Right lung (tissue), 5 donors: ENCODE measurements around the gene TRIM58. TPM values are rescaled to one million over a fixed set of nuclear protein-coding genes. Genes with fewer than 3 reads are reported as not detected.

ENCODE experiments used
- DNase-seq, 2 donors: peaks; one replicate each; pipeline ENCODE4 v3.0.0-alpha.2; 2013
- polyA plus RNA-seq, 5 donors: library from polyadenylated mRNA; unstranded; fragments of 120-200 nt; gene quantifications; one replicate each; pipeline versions ENCODE4 v1.2.1 to v1.2.3, GENCODE V29; 2013; ENCODE audit warnings: inconsistent platforms in 1 of 5, low replicate concordance in 1 of 5; ENCODE audit not compliant: insufficient read length in 5 of 5, insufficient read depth in 1 of 5

The TRIM58 gene
- polyA plus RNA-seq, 5 donors: 2.2 to 5.1 (median 2.6) TPM

DNA sequence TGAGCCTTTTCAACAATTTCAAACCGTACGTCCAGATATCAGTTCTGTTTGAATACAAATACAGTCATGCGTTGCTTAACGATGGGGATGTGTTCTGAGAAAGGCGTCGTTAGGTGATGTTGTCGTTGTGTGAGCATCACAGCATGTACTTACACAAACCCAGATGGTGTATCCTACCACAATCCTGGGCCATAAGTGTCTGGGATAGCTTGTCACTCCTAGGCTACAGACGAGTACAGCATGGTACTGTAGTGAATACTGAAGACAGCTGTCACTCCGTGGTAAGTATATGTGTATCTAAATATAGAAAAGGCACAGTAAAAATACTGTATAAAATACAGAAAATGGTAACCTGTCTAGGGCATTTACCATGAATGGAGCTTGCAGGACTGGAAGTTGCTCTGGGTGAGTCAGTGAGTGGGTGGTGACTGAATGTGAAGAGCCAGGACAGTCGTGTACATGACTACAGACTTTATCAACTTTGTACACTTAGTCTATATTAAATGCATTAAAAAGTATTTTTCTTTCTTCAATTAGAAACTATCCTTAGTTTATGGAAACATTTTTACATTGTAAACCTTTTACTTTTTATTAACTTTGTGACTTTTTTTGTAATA lies 27.9 kb downstream of the TRIM58 start:
- no peak for DNase-seq

DNA sequence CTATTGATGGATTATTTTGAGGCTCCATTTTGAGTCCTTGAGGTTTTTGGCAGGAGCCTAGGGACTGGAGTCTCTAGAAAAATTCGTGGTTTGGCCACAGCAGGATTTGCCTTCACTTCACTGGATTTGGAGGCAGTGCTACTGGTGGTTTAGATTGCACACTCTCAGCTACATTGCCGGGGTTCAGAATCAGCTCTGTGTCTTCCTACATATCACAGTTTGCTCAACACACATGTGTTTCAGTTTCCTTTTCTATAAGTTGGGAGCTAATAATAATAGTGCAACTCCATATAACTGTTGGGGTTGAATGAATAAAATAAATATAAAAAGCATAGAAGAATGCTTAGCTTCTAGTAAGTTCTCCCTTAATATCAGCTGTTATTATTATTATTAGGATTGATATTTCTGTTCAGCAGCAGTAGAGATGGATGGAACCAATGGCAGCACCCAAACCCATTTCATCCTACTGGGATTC lies 38.2 kb downstream of the TRIM58 start, which contains the start of gene OR2W3:
OR2W3 (plus strand) TSS at position 425 of the 475 bp plus-strand sequence; CDS start at position 425, 0 bp downstream.
- DNase-seq: no peak

DNA sequence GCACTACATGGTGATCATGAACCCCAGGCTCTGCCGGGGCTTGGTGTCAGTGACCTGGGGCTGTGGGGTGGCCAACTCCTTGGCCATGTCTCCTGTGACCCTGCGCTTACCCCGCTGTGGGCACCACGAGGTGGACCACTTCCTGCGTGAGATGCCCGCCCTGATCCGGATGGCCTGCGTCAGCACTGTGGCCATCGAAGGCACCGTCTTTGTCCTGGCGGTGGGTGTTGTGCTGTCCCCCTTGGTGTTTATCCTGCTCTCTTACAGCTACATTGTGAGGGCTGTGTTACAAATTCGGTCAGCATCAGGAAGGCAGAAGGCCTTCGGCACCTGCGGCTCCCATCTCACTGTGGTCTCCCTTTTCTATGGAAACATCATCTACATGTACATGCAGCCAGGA lies 39.0 kb downstream of the TRIM58 start:
- no peak for DNase-seq

DNA sequence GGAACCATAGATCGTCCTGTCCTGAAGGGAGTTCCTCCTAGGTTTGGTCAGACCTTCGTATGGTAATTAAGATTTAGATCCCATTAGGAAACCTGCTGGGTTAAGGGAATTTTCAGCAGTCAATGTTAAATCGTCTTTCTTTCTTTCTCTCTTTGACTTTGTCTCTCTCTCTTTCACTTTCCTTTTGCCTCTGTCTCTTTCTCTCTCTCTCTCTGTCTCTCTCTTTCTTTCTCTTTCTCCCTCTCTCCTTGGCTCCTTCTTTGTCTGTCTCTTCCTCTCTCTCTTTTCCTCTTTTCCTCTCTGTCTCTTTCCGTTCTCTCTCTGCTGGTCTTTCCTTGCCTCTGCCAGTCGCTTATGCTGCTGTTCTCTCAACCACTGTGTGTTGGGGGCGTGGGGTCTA lies 47.1 kb downstream of the TRIM58 start:
- DNase-seq: no peak

DNA sequence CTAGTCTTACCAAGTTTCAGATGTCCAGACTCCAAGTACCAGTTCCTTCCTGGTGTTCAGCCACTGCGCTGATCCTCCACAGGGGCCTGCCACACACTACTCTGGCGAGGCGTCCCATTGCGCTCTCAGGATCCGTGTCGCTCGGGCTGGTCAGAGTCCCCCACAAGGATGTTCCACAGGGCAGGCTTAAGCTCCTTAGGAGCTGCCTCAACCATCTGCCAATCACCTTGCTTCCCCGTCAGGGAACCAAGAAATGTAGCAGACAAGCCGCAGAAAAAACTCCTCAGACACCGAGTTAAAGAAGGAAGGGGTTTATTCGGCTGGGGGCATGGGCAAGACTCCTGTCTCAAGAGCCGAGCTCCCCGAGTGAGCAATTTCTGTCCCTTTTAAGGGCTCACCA lies 48.2 kb downstream of the TRIM58 start:
- no peak for DNase-seq

DNA sequence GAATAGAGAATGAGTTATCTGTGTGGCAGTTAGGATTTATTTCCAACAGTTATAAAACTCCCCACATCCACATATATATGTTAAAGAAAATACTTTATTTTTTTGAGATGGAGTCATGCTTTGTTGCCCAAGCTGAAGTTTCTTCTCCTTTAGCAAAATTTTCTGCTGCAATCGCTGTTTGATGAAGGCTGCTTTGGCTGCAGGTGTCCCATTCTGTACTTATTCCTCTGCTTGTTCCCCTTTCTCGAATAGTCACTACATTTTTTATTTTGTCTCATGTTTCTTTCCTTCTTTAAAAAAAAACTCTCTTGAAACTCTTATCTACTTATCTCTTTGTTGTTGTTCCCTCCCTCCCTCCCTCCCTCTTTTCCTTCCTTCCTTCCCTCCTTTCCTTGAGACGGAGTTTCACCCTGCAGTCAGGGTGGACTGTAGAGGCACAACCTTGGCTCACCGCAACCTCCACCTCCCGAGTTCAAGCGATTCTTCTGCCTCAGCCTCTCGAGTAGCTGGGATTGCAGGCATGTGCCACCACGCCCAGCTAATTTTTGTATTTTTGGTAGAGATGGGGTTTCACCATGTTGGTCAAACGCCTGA lies 49.0 kb downstream of the TRIM58 start:
- DNase-seq: no peak

DNA sequence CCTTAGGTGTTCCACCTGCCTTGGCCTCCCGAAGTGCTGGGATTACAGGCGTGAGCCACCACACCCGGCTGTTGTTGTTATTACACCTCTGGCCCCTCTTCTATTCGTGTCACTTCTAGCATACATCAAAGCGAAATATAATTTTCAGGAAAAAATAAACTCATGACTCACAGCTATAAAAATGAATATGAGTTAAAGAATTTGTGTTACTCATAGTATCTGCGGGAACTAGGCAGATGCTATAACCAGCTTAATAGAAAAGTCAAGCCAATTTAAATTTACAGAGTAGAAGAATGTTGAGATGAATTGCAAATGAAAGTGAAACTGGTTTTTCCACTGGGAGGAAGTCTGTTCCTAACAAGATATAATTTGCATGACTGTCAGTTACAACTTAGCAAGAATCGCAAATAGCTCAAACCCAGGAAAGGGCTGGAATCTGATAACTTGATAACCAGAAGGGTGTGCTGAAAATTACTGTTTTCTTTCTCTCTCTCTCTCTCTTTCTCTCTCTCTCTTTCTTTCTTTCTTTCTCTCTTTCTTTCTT lies 49.6 kb downstream of the TRIM58 start:
- DNase-seq: no peak

DNA sequence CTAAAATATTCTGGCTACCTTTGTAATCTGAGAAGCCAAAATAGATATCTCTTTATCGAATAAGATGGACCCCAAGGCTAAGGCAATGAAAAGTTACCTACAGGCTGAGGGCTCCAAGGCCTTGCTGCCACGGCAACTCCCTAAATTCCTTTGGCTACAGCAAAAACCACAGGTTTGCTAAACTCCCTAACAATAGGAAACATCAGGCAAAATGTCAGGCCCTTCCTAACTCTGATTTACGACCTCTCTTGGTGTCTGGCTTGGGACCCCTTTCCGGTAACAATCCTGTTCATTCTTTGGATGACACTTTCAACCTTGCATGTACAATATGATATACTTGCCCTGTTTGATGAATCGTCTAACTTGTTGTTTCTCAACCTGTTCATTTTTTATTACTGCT lies 51.8 kb downstream of the TRIM58 start:
- DNase-seq: no peak

DNA sequence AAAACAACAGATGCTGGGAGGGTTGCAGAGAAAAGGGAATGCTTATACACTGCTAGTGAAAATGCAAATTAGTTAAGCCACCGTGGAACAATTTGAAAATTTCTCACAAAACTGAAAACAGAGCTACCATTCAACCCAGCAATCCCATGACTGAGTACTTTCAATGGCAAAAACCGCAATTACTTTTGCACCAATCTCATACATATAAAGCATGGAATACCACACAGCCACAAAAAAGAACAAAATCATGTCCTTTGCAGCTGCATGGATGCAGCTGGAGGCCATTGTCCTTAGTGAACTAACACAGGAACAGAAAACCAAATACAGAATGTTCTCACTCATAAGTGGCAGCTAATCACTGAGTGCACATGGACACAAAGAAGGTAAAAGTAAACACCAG lies 56.8 kb downstream of the TRIM58 start:
- DNase-seq: no peak

DNA sequence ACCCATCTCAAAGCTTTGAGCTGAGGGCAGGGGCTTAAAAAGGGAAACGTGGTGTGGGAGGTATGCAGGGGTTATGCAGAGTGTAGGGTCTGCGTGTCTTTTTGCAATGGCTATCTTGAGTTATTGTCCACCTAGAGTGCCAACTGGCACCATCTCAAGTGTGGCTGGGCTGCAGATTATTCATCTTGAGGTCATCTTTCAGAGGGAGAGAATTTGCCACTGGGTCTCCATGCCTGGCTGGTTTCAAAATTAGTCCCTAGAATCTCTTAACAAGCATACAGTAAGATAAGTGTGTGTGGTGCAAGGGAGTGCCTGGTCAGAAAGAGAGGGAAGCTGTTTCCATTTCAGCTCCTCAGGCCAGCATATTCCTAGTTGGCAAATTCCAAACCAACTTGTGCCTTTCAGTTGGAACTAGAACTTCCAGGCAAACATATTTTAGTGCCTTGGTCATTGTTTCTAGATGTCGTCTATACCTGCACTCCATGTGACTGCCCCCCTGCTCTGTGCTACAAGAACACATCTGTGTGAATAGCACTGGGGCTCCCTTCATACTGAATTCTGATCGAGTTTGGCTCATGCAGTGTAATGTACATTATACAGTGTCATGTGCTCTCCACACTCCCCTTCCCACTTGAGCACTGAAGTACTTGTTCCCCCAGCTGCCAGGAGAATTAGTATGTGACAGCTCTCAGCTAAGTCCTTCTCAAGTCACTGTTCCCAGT lies 58.1 kb downstream of the TRIM58 start:
- DNase-seq: no peak

DNA sequence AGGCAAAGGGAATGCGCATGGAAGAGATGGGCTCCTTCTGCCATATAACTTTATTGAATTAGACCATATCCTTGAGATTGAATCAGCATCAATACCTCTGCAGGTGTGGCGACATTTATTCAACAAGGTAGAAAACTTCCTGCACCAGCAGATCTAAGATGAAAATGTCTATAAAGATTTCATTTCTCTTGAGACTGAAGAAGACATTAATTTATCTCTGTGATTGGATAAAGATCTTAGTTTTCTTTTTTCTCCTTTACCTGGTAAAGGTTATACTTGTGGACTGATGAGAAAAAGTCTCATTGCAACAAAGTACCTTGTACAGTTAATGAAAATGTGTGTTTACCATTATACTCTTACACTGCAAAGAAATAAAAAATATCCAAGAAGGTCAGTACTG lies 63.0 kb downstream of the TRIM58 start, which contains the start of gene OR2T8:
OR2T8 (plus strand) TSS at position 301 of the 400 bp plus-strand sequence. CDS start 766 bp downstream, outside the sequence.
- no peak for DNase-seq

DNA sequence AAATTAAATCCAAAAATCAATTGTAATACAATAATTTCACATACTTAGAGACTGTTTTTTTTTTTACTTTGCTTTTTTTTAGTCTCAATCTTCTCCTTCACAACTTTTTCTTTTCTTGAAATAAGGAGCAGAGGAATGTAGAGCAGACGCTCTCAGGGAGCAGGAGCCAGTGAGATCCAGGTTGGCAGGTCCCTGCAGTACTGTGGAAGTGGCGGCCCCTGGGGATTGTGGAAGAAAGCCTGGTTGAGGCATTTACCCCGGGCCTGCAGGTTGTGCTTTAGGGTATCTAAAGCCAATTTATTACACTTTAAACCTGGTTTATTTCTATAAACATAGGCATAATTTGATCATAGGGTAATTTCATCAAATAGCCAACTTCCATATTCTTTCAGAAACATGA lies 67.0 kb downstream of the TRIM58 start:
- no peak for DNase-seq

DNA sequence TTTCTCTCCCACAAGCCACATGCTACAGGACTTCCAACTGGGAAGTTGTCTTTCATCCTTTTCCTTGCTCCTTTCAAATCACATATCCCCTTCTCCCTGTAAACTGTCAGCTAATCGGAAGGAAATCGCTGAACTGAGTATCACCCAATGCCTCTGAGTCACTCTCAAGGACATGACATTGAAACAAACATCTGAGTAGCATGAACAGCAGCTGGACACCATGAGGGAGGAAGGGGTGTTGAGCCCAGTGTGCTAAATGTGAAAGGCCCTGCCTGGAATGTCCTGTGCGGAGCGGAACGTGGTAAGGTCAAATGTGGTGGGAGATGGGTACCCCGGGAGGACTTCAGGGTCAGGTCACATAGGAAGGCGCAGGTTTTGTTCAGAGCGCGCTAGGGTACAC lies 67.9 kb downstream of the TRIM58 start, which contains the start of gene OR2AJ1:
OR2AJ1 (plus strand) TSS at position 22 of the 400 bp plus-strand sequence. CDS start 8,880 bp downstream, outside the sequence.
- DNase-seq: no peak

Other genes with a start within 250 kb of the TRIM58 start
- not detected for gene OR13G1, start 177.4 kb upstream of the TRIM58 start, polyA plus RNA-seq
- not detected for gene OR6F1, start 140.5 kb upstream of the TRIM58 start, polyA plus RNA-seq
- not detected for gene OR14K1, start 118.6 kb upstream of the TRIM58 start, polyA plus RNA-seq
- not detected for gene OR14A2, start 109.0 kb upstream of the TRIM58 start, polyA plus RNA-seq
- gene OR1C1, start 96.6 kb upstream of the TRIM58 start, polyA plus RNA-seq: not detected
- not detected for gene OR14A16, start 33.1 kb upstream of the TRIM58 start, polyA plus RNA-seq
- gene OR11L1, start 15.3 kb upstream of the TRIM58 start, polyA plus RNA-seq: not detected
- gene OR2W3, start 38.4 kb downstream of the TRIM58 start, polyA plus RNA-seq: under 1 TPM; 0.28 to 0.82 (median 0.67) TPM
- not detected for gene OR2T8, start 63.1 kb downstream of the TRIM58 start, polyA plus RNA-seq
- gene OR2AJ1, start 67.7 kb downstream of the TRIM58 start, polyA plus RNA-seq: not detected
- gene OR2L8, start 91.7 kb downstream of the TRIM58 start, polyA plus RNA-seq: not detected
- not detected for gene OR2AK2, start 108.0 kb downstream of the TRIM58 start, polyA plus RNA-seq
- not detected for gene OR2L5, start 156.5 kb downstream of the TRIM58 start, polyA plus RNA-seq
- gene OR2L2, start 172.9 kb downstream of the TRIM58 start, polyA plus RNA-seq: under 1 TPM in 3 of 5 donors, not detected in 2; 0.04 to 0.06 (median 0.04) TPM
- not detected for gene OR2L3, start 189.6 kb downstream of the TRIM58 start, polyA plus RNA-seq
- gene OR2L13, start 238.0 kb downstream of the TRIM58 start, polyA plus RNA-seq: not detected